Stimulated activated CD4-positive, alpha-beta T cell treated with anti-CD3 and anti-CD28 coated beads, Interleukin-12 subunit alpha, Interleukin-12 subunit beta, amount 100 ng/mL, for 48 hours (primary cell): ENCODE results near the gene ATP6V1B1.

Source experiments
- DNase-seq, 3 donors: peaks; one replicate each; pipeline ENCODE4 v3.0.0-alpha.2; 2020; ENCODE audit warnings: low read depth in 2 of 3, low spot score in 1 of 3

Gene ATP6V1B1

DNA sequence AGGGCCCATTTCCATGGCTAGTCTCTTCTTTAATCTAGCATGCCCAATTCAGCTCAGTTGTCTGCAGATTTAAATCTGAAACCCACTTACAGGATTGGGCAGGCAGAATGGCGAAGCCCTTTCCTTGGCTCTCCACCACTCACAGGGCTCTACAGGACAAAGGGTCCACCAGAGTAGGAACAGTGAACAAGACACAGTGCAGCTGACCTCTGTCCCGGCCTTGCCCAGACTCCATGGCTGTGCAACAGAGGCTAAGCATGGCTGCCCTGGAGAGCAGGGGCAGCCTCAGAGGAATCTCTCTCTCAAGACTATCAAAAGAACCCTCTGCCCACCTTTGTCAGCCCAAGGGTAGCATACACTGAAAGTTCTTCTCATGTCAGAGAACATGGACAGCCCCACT is 9.7 kb upstream of the ATP6V1B1 start:
- no peak for DNase-seq

DNA sequence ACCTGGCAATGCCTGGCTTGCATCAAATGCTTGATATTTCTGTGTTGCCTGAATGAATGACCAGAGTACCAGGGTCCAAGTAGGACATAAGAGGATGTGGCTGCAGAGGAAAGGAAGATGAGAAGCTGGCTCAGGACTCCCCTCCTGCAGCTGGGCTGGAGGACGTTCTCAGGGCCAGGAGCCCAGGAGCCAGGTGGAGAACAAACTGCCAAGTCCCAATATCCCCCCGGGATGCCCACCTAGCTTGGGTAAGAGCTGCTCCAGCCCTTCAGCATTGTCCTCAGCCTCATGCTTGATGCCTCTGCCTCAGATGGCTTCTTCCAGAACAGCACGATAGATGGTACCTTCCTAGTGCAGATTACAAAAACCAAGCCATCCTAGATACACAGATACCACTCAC is 8.6 kb upstream of the ATP6V1B1 start:
- DNase-seq, result no peak

- no peak for DNase-seq
Observed at GRCh38 chr2:70927641-70928040, 8.1 kb upstream of the ATP6V1B1 start.

GRCh38 chr2:70928366-70928765 is 7.3 kb upstream of the ATP6V1B1 start:
- no peak for DNase-seq

GRCh38 chr2:70930371-70931329 is 5.0 kb upstream of the ATP6V1B1 start:
- no peak for DNase-seq

- no peak for DNase-seq
Observed at GRCh38 chr2:70931376-70932000, 4.2 kb upstream of the ATP6V1B1 start.

- no peak for DNase-seq
Observed at GRCh38 chr2:70932631-70933230, 3.0 kb upstream of the ATP6V1B1 start.

- no peak for DNase-seq
Observed at GRCh38 chr2:70934981-70935380, 719 bp upstream of the ATP6V1B1 start.

DNA sequence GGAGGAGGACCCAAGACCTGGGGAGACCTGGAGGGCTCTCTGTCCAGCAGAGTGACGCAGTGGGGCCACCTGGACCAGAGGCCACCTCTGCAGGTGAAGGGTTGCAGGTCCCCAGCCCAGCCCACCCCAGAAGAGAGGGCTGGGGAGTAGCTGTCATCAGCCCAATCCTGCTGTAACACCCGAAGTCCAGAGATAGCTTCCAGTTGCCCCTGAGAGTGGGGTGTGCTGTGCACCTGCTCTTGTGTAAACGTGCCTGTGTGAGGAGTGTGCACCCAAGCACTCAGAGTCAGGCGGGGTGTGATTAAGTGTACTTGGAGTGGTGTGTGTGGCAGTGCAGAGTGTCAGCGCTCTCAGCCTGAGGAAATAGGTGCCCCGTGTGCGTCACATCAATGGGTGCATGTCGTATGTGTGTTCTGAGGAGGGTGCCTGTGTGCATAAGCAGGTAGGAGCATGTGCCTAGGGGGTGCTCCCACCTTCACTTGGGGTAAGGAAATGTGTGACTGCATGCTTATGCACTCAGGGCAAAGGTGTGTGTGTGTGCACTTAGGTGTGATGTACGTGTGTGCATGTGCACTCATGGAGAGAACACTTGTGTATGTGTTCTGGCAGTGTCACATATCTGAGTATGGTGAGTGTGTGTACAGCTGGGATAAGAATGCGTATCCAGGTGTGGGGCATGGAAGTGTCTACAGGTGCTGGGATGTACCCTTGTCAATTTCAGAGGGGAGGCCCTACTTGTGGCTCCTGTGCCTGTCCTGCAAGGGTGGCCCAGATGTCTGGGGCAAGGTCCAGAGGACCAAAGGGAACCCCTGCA is 672 bp downstream of the ATP6V1B1 start:
- no peak for DNase-seq

DNA sequence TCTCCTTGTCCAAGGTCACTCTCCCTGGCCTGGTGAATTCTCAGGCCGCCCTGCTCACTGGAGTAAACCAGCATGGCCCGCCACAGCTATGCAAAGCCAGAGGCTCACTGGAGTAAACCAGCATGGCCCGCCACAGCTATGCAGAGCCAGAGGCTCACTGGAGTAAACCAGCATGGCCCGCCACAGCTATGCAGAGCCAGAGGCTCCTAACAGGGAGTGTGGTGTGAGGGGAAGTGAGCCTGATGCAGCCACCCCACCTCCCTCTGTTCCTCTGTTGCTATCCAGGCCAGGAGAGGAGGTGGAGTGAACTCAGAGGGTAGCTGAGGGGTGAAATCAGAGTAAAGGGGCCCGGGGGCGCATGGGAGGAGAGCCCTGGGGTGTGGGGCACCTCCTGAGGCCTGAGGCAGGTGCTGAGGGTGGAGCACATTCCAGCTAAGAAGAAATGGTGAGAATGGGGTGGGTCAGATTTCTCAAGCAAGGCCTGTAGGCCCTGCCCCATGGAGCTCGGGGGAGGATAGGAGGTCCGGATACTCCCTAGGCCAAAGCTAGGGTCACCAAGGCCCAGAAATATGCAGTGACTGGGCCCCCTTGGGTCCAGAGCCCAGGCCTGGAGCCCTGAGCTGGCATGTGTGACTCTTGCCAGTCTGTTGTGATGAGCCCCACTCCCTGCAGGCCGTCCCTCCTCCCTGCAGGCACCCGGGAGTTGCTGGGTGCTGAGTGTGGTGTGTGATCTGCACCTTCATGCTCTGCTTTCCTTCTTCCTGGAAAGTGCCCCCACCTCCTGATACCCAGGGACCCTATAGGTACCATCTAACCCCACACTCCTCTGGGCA is 1.5 kb downstream of the ATP6V1B1 start:
- DNase-seq, result no peak

- DNase-seq, result no peak
Observed at GRCh38 chr2:70937866-70938585, 2.3 kb downstream of the ATP6V1B1 start.

GRCh38 chr2:70938586-70938950 is 2.9 kb downstream of the ATP6V1B1 start:
- DNase-seq, result no peak

GRCh38 chr2:70939001-70939838 is 3.5 kb downstream of the ATP6V1B1 start:
- no peak for DNase-seq

- DNase-seq, result no peak
Observed at GRCh38 chr2:70939839-70940580, 4.3 kb downstream of the ATP6V1B1 start.

DNA sequence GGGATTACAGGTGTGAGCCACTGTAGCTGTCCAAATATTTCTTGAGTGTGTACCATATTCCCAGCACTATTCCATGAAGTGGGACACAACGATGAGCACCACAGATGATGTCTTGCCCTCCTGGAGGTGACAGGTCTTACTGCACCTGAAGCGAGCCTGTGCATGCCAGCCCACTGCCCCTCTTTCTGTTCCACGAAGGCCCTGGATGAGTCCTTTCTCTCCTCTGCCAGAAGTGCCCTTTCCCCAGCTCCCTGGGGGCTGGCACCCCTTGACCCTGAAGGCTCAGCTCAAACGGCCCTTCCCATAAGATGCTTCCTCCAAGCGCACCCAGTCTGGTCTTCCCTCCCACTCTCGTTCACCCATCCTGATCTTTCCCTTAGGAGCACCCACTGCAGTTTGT is 5.5 kb downstream of the ATP6V1B1 start:
- DNase-seq, result no peak

DNA sequence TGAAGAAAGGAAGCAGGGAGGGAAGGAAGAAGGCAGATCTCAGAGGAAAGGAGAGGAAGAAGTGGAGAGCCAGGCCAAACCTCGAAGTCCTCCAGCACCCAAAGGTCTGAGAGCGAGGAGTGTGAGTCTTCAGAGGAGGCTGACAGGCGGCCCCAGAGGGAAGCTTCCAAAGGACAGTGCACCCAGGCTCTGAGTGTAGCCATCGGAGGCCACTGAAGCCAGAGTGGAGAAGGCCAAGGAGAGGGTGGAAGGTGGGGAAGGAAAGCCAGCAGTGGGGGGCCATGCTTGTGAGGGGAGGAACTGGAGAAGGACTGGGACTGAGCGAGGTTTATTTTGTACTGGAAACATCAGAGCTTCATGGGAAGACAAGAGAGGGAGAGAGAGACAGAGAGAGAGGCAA is 6.0 kb downstream of the ATP6V1B1 start:
- DNase-seq, result no peak

- DNase-seq, result no peak
Observed at GRCh38 chr2:70942396-70943204, 6.9 kb downstream of the ATP6V1B1 start.
